Duodenal mucosa (tissue), 2 donors: ENCODE data around the gene HS3ST1.
"Not testable (repeated sequence)": the region's sequence is repeated elsewhere in the genome, so short reads cannot be mapped to it uniquely, and the experiment has no call there.

ENCODE experiments used
- H3K27ac ChIP-seq: one replicate; pipeline ENCODE4 v1.7.0; 2013; ENCODE audit warnings: low read depth, low read length
- H3K27me3 ChIP-seq, 2 donors: one replicate each; pipeline ENCODE4 v1.7.0; 2013; ENCODE audit warnings: low read length in 2 of 2, control low read depth in 1 of 2; ENCODE audit not compliant: insufficient read depth in 2 of 2, control insufficient read depth in 1 of 2
- H3K36me3 ChIP-seq, 2 donors: one replicate each; pipeline ENCODE4 v1.7.0; 2013; ENCODE audit warnings: low read length in 2 of 2, control low read depth in 1 of 2; ENCODE audit not compliant: insufficient read depth in 2 of 2, control insufficient read depth in 1 of 2
- H3K4me1 ChIP-seq, 2 donors: one replicate each; pipeline ENCODE4 v1.7.0; 2013; ENCODE audit warnings: low read length in 2 of 2, control low read depth in 1 of 2; ENCODE audit not compliant: insufficient read depth in 2 of 2, control insufficient read depth in 1 of 2
- H3K4me3 ChIP-seq, 2 donors: one replicate each; pipeline ENCODE4 v1.7.0; 2013; ENCODE audit warnings: low read length in 2 of 2, low read depth in 1 of 2
- H3K9ac ChIP-seq, 2 donors: one replicate each; pipeline ENCODE4 v1.7.0; 2013; ENCODE audit warnings: low read length in 2 of 2, low read depth in 1 of 2
- H3K9me3 ChIP-seq, 2 donors: one replicate each; pipeline ENCODE4 v1.7.0; 2013; ENCODE audit warnings: low read length in 2 of 2, control low read depth in 1 of 2; ENCODE audit not compliant: control insufficient read depth in 1 of 2

HS3ST1 gene

DNA sequence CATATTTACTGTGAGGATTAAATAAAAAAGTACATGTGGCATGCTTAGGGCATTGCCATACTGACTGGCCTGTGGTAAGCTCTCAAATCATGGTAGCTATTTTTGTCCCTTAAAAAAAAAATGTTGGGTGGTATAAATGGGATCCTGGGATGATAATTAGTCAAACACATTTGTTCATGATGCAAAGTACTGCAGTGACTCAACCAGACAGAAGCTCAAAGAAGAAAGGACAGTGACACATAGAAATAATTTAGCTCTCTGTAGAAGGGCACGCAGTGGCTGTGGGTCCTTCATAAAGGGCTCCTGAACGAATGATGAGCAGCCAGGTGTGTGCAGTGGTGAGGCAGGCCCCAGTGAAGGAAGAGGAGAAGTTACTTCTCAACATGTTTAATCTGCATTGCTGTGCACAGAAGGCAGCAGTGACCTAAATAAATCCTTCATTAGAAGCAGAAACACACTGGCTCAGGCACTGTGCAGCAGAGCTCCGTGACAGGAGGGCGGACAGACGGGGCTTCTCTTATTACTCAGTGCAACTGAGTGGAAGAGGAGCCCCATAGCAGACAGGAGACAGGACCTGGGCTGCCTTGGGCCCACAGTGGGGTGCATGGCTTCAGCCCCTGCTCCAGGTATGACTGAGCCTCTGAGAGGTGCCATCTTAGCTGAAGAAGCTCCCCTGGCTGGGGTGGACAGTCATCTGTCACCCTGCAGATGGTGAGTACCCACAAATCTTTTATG lies 20.3 kb downstream of the HS3ST1 start:
- no peak overlapping the region for H3K4me3 ChIP-seq
- no peaks in the 10 kb centered on the region for H3K36me3 ChIP-seq
- no peak overlapping the region for H3K9ac ChIP-seq
- no peaks in the 10 kb centered on the region for H3K9me3 ChIP-seq
- no peaks in the 10 kb centered on the region for H3K27me3 ChIP-seq
- H3K4me1 ChIP-seq, result no peaks in the 10 kb centered on the region
- no peak overlapping the region for H3K27ac ChIP-seq

DNA sequence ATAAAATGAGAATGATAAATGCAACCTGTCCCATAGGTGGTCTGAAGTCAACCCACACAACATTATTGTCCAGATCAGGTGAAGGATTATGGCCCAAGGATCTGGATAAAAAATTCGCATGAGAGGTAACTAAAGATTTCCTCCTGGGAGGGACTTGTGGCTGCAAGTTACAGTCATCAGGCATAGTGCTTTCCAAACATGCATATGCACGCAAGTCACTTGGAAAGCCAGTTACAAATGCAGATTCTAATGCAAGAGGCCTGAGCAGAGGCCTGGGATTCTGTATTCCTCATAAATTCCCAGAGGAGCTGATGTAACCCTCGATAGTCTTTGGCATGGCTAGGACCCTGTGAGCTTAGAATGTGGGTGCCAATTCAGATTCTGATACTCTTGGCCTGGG lies 21.1 kb downstream of the HS3ST1 start:
- H3K27me3 ChIP-seq, result no peaks in the 10 kb centered on the region
- H3K4me1 ChIP-seq, result no peaks in the 10 kb centered on the region
- H3K27ac ChIP-seq, result no peak overlapping the region
- H3K9ac ChIP-seq, result no peak overlapping the region
- no peak overlapping the region for H3K4me3 ChIP-seq
- H3K9me3 ChIP-seq, result no peaks in the 10 kb centered on the region
- H3K36me3 ChIP-seq, result no peaks in the 10 kb centered on the region

DNA sequence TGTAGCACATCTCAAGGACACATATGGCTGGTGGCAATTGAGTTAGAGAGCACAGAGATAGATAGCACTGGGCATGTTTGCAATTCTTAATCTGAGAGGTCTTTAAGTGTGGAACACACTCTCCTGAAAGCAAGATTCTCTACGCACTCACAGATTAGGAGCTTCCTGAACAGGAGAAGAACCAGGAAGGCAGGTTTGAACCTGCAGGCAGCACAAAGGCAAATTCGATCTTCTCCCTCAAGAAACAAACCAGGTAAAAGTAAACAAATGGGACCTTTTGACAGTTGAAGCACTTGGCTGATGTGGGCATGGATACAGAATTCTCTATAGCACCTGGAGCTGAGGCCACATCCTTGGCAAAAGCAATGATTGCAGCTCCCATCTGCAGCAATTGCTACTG lies 24.3 kb downstream of the HS3ST1 start:
- H3K4me3 ChIP-seq, result no peak overlapping the region
- H3K9me3 ChIP-seq, result no peaks in the 10 kb centered on the region
- no peaks in the 10 kb centered on the region for H3K4me1 ChIP-seq
- no peak overlapping the region for H3K9ac ChIP-seq
- no peaks in the 10 kb centered on the region for H3K27me3 ChIP-seq
- no peak overlapping the region for H3K27ac ChIP-seq
- peaks cover 2 to 3% of the 10 kb centered on the region in 2 donors for H3K36me3 ChIP-seq

DNA sequence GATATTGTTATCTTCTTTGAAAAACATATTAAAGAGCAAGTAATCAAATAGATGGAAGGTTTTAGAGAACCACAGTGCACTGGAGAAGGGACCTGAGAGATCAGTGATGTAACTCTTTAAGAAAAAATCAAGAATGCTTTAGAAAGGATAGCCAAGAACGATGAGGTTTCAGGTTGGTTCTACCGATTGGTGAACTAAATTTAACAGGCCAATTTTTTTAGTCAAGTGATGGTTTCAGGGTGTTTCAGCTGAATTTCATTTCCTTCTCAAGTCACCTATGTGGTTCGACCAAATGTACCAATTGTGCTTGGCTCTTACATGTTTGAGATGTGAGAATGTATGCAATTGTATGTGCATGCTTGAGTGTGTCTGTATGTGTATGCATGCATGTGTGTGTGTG lies 26.5 kb downstream of the HS3ST1 start:
- H3K27ac ChIP-seq, result no peak overlapping the region
- no peaks in the 10 kb centered on the region for H3K27me3 ChIP-seq
- H3K9me3 ChIP-seq, result no peaks in the 10 kb centered on the region
- H3K9ac ChIP-seq, result no peak overlapping the region
- H3K4me1 ChIP-seq, result peaks cover 0 to 14% of the 10 kb centered on the region in 2 donors
- H3K36me3 ChIP-seq, result peaks cover 5 to 6% of the 10 kb centered on the region in 2 donors
- no peak overlapping the region for H3K4me3 ChIP-seq

DNA sequence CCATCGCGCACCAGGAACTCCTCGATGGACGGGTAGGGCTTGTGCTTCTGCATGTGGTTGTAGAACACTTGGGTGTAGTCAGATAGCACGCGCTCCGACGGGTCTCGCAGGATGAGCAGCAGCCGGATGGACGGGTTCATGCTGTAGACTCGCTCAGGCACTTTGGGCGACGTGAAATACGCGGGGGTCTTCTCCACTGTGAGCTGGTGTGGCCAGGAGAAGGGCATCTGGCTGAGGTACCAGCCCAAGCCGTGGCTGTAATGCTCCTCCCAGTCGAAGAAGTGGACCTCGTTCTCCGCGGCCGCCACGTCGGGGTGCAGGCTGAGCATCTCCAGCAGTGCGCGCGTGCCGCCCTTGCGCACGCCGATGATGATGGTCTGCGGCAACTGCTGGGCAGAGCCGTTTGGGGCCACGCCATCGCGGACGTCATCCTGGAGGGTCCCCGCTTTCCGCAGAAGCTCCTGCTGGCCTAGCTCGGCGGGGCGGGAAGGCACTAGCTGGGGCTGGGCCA lies 29.2 kb downstream of the HS3ST1 start:
- H3K36me3 ChIP-seq, result peaks cover 6 to 10% of the 10 kb centered on the region in 2 donors
- H3K4me1 ChIP-seq, result peaks cover 0 to 18% of the 10 kb centered on the region in 2 donors
- no peak overlapping the region for H3K9ac ChIP-seq
- H3K4me3 ChIP-seq, result no peak overlapping the region
- no peaks in the 10 kb centered on the region for H3K9me3 ChIP-seq
- no peaks in the 10 kb centered on the region for H3K27me3 ChIP-seq
- H3K27ac ChIP-seq, result no peak overlapping the region

DNA sequence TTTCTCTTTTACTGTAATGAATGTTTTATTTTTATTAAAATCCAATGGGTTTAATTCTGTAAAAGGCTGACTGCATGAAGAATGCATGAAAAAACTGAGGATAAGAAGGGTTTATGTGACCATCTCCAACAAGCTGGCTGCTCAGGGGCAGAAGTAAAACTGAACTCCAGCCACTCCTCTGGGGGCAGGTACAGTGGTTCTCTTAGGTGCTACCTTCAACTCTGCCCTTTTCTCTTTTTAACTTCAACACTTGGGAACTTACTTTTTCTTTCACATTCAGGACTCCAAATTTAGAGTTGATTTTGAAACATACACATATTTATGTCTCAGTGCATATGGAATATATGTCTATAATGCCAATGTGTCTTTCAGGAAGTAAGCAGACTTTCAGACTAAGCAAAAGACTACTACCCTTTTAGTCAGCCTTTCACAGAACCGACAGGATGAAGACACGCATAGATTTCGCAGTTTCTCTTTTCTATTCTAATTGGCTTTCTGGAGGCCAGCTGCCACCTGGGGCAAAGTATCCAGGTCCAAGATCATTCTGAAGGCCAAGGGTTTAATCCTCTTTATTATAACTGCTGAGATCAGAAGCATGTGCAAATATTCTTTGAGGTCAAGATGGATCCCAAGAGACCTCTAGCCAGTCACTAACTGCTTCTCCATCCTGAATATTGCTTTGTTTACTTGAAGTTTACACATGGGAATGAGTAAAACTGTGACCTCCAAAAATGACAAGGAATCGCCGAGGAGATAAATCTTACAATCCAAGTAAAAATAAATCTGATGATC lies 30.7 kb downstream of the HS3ST1 start:
- H3K9me3 ChIP-seq, result no peaks in the 10 kb centered on the region
- peaks cover 6 to 10% of the 10 kb centered on the region in 2 donors for H3K36me3 ChIP-seq
- no peak overlapping the region for H3K9ac ChIP-seq
- no peaks in the 10 kb centered on the region for H3K27me3 ChIP-seq
- H3K4me1 ChIP-seq, result peaks cover 0 to 18% of the 10 kb centered on the region in 2 donors
- no peak overlapping the region for H3K27ac ChIP-seq
- no peak overlapping the region for H3K4me3 ChIP-seq

DNA sequence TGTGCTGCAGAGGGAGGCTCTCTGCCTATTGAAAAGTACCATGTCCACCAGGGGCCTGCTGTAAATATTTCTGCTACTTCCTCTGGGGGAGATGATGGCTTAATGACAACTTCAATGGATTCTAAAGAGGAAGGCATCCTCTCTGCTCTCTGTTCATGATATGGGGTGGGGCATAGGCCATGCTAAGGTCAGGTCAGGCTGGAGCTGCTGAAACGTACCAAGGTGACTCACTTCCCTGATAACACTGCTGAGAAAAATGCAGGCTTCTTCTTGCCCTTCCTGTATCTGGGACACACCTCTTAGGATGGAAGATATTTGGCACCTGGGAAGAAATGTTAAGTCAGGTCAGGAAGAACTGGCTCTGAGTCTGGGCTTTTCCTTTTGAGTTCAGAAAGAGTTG lies 31.5 kb downstream of the HS3ST1 start:
- peaks cover 0 to 18% of the 10 kb centered on the region in 2 donors for H3K4me1 ChIP-seq
- H3K27ac ChIP-seq, result no peak overlapping the region
- H3K27me3 ChIP-seq, result no peaks in the 10 kb centered on the region
- H3K9me3 ChIP-seq, result no peaks in the 10 kb centered on the region
- no peak overlapping the region for H3K9ac ChIP-seq
- no peak overlapping the region for H3K4me3 ChIP-seq
- H3K36me3 ChIP-seq, result peaks cover 6 to 10% of the 10 kb centered on the region in 2 donors

DNA sequence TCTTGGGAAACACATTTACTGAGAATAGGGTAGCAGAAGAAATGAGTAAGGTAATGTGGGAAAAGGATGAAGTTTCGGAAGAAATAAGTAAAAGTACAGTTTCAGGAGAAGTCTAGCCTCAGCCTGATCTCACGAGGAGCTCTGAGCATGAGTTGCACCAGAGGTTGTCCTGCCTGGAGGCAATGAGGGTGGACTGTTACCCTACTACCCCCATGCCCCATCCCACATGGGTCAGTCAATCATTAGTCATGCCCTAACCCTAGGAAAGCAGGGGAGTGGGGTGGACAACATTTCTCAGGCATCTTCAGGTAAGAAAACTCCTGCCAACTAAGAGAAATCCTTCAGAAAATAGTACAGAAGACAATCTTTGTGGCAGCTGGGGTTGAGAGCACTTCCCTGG lies 35.1 kb downstream of the HS3ST1 start:
- no peak overlapping the region for H3K4me3 ChIP-seq
- H3K9ac ChIP-seq, result no peak overlapping the region
- H3K9me3 ChIP-seq, result no peaks in the 10 kb centered on the region
- peaks cover 0 to 17% of the 10 kb centered on the region in 2 donors for H3K4me1 ChIP-seq
- no peaks in the 10 kb centered on the region for H3K27me3 ChIP-seq
- H3K36me3 ChIP-seq, result peaks cover 0 to 4% of the 10 kb centered on the region in 2 donors
- no peak overlapping the region for H3K27ac ChIP-seq

DNA sequence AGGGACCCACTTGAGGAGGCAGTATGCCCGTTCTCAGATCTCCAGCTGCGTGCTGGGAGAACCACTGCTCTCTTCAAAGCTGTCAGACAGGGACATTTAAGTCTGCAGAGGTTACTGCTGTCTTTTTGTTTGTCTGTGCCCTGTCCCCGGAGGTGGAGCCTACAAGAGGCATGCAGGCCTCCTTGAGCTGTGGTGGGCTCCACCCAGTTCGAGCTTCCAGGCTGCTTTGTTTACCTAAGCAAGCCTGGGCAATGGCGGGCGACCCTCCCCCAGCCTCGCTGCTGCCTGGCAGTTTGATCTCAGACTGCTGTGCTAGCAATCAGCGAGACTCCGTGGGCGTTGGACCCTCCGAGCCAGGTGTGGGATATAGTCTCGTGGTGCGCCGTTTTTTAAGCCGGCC lies 44.6 kb downstream of the HS3ST1 start:
- H3K27ac ChIP-seq, H3K9ac ChIP-seq, H3K4me1 ChIP-seq, H3K4me3 ChIP-seq, H3K9me3 ChIP-seq, H3K27me3 ChIP-seq, H3K36me3 ChIP-seq: not testable (repeated sequence)

DNA sequence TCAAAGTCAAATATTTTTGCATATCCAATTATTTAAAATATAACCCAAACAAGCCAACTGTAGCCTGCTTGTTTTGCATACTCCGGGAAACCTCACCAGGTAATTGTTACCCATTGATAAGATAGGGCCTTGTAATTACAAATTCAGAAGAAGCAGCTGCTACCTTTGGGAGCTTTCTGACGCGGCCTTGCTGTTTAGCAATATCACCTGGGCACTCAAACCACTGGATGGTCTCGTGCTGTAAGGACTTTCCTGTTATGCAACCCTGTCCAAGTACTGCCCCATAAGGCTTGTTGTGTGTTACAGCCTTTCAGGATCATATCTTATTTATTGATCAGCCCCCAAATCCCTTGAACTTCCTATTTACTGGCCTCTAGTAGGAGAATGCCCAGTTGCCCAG lies 52.1 kb downstream of the HS3ST1 start:
- no peak overlapping the region for H3K27ac ChIP-seq
- no peaks in the 10 kb centered on the region for H3K9me3 ChIP-seq
- no peak overlapping the region for H3K9ac ChIP-seq
- H3K4me1 ChIP-seq, result no peaks in the 10 kb centered on the region
- no peaks in the 10 kb centered on the region for H3K27me3 ChIP-seq
- no peak overlapping the region for H3K4me3 ChIP-seq
- H3K36me3 ChIP-seq, result no peaks in the 10 kb centered on the region
